Upper lobe of left lung (tissue), 4 donors: Measurements from ENCODE around the gene OR2H2.

ENCODE experiments used
- EP300 ChIP-seq, 4 donors: sonication (generic); formaldehyde crosslinking; IDR thresholded peaks; one replicate each; pipeline ENCODE4 v1.5.1; 2017; ENCODE audit warnings: antibody characterized with exemption in 4 of 4, control low read depth in 2 of 4
- POLR2A ChIP-seq, 4 donors: fragments of 450-650 bp; IDR thresholded peaks; one replicate each; pipeline ENCODE4 v1.5.1; 2016 to 2017; ENCODE audit warnings: antibody characterized with exemption in 4 of 4, mild to moderate bottlenecking in 2 of 4
- POLR2AphosphoS5 ChIP-seq, 2 donors: sonication (generic); formaldehyde crosslinking; IDR thresholded peaks; one replicate each; pipeline ENCODE4 v1.5.1; 2017; ENCODE audit warnings: antibody characterized with exemption in 2 of 2
- TF ChIP-seq, protein P1 (sequence below), 6 experiments: fragments of 450-650 bp in 4 of 6; fragments of 200-600 bp in 2 of 6; sonication (generic) in 2 of 6; IDR thresholded peaks; one replicate each; pipeline ENCODE4 v1.5.1; 2016 to 2019; ENCODE audit warnings: antibody characterized with exemption in 6 of 6

DNA sequence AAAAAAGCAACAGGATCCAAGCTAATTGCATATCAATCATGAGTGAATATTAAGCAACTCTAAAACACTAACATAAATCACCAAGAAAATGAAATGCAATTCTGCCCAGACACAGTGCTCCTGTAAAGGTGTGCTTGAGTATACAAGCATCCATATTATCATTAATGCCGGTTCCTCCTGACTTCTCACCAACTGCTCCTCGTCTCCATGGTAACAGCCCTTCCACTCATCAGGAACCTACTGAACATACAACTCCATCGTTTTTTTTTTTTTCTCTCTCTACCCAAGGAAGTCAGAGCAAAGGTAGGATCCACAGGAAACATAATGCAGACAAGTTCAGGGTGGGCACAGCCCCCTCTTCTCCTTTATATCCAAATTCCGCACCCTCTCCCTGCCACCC lies 35.7 kb downstream of the OR2H2 start:
- TF ChIP-seq POLR2A (IDR thresholded peaks at IDR 0.05) (no peak), POLR2AphosphoS5 (IDR thresholded peaks at IDR 0.05) (no peak), EP300 (IDR thresholded peaks at IDR 0.05) (no peak)
- TF ChIP-seq, protein P1, sequence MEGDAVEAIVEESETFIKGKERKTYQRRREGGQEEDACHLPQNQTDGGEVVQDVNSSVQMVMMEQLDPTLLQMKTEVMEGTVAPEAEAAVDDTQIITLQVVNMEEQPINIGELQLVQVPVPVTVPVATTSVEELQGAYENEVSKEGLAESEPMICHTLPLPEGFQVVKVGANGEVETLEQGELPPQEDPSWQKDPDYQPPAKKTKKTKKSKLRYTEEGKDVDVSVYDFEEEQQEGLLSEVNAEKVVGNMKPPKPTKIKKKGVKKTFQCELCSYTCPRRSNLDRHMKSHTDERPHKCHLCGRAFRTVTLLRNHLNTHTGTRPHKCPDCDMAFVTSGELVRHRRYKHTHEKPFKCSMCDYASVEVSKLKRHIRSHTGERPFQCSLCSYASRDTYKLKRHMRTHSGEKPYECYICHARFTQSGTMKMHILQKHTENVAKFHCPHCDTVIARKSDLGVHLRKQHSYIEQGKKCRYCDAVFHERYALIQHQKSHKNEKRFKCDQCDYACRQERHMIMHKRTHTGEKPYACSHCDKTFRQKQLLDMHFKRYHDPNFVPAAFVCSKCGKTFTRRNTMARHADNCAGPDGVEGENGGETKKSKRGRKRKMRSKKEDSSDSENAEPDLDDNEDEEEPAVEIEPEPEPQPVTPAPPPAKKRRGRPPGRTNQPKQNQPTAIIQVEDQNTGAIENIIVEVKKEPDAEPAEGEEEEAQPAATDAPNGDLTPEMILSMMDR (IDR thresholded peaks at IDR 0.05): no peak
